Suprapubic skin (tissue), 3 donors: ENCODE results near the gene DGCR2.

Source experiments
- CTCF ChIP-seq, 2 donors: fragments of 200-600 bp in 1 of 2; fragments of 450-650 bp in 1 of 2; sonication (generic) in 1 of 2; IDR thresholded peaks; one replicate each; pipeline ENCODE4 v1.5.1; 2016 to 2019; ENCODE audit warnings: antibody characterized with exemption in 2 of 2, mild to moderate bottlenecking in 1 of 2, moderate library complexity in 1 of 2
- POLR2A ChIP-seq, 2 donors: fragments of 450-650 bp; IDR thresholded peaks; one replicate each; pipeline ENCODE4 v1.6.1; 2017; ENCODE audit warnings: antibody characterized with exemption in 2 of 2, mild to moderate bottlenecking in 2 of 2, moderate library complexity in 2 of 2

GRCh38 chr22:19039448-19039780 lies 82.8 kb downstream of the DGCR2 start:
- TF ChIP-seq CTCF (IDR thresholded peaks at IDR 0.05) (no peak), POLR2A (IDR thresholded peaks at IDR 0.05) (no peak)
